Nephron progenitor cell (in vitro differentiated cells): ENCODE measurements around the gene LEMD3.

Source experiments
- DNase-seq: peaks from one replicate; pipeline ENCODE4 v3.0.0; 2021
- H3K27ac Mint-ChIP-seq: 2 replicates; pipeline ENCODE4 v1.8.0; 2021; ENCODE audit warnings: mild to moderate bottlenecking, moderate library complexity, mixed read lengths
- H3K27me3 Mint-ChIP-seq: 2 replicates; pipeline ENCODE4 v1.8.0; 2021; ENCODE audit warnings: mild to moderate bottlenecking, low read depth, mixed read lengths; ENCODE audit not compliant: poor library complexity
- H3K36me3 Mint-ChIP-seq: 2 replicates; pipeline ENCODE4 v1.8.0; 2021; ENCODE audit warnings: low read depth, mixed read lengths
- H3K4me1 Mint-ChIP-seq: 2 replicates; pipeline ENCODE4 v1.8.0; 2021; ENCODE audit warnings: mixed read lengths
- H3K4me3 Mint-ChIP-seq: 2 replicates; pipeline ENCODE4 v1.8.0; 2021; ENCODE audit warnings: mild to moderate bottlenecking, moderate library complexity, mixed read lengths
- H3K9me3 Mint-ChIP-seq: 2 replicates; pipeline ENCODE4 v1.8.0; 2021; ENCODE audit warnings: mild to moderate bottlenecking, moderate library complexity, mixed read lengths
- CTCF ChIP-seq: fragments of 200-600 bp; sonication (generic); IDR thresholded peaks from 2 replicates; pipeline ENCODE4 v1.5.0; 2021; ENCODE audit warnings: antibody characterized with exemption

Gene LEMD3

DNA sequence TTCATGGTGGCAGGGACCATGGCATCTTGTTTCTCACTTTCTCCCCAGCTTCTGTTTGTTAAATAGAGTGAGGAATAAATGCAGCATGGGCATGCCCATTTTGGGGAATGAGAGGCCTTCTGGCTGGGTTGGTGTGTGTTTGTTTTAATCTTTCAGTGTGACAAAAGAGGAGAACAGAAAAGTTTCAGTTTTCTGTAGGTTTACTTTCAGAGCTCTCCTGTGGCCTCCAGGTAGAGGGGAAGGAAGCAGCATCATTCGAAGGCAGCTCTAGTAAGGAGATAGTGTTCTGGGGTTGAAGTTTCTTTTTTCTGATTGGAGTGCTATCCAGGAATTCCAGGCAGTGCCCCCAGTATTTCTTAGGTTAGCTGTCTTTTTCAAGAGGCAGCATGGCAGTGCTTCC lies 124.4 kb downstream of the LEMD3 start:
- no peaks in the 10 kb centered on the region for H3K4me1 Mint-ChIP-seq

GRCh38 chr12:65294641-65295262 lies 125.4 kb downstream of the LEMD3 start:
- DNase-seq: no peak
- Mint-ChIP-seq H3K4me3 (no peak overlapping the region), H3K27me3 (no peaks in the 10 kb centered on the region)

More for the DNA sequence above, 124.4 kb downstream of the LEMD3 start:
- peaks cover 5% of the 10 kb centered on the region for H3K36me3 Mint-ChIP-seq
- H3K27ac Mint-ChIP-seq: no peak overlapping the region
- no peak for DNase-seq
- no peak overlapping the region for H3K4me3 Mint-ChIP-seq
- no peak for TF ChIP-seq CTCF
- no peaks in the 10 kb centered on the region for H3K9me3 Mint-ChIP-seq
- no peaks in the 10 kb centered on the region for H3K27me3 Mint-ChIP-seq

GRCh38 chr12:65296508-65297265 lies 127.3 kb downstream of the LEMD3 start:
- Mint-ChIP-seq H3K36me3 (peaks cover 5% of the 10 kb centered on the region), H3K27ac (no peak overlapping the region), H3K4me1 (peaks cover 18% of the 10 kb centered on the region), H3K9me3 (no peaks in the 10 kb centered on the region), H3K27me3 (no peaks in the 10 kb centered on the region), H3K4me3 (no peak overlapping the region)
- no peak for TF ChIP-seq CTCF
- DNase-seq: no peak

More at GRCh38 chr12:65294641-65295262, 125.4 kb downstream of the LEMD3 start:
- TF ChIP-seq CTCF: no peak
- no peak overlapping the region for H3K27ac Mint-ChIP-seq
- H3K4me1 Mint-ChIP-seq: peaks cover 7% of the 10 kb centered on the region
- H3K9me3 Mint-ChIP-seq: no peaks in the 10 kb centered on the region
- peaks cover 5% of the 10 kb centered on the region for H3K36me3 Mint-ChIP-seq
